Lower leg skin (tissue), 3 donors: ENCODE data around the gene CFAP54.

Experiments
- CTCF ChIP-seq, 3 donors: fragments of 450-650 bp; IDR thresholded peaks; one replicate each; pipeline ENCODE4 v1.5.1; 2016; ENCODE audit warnings: antibody characterized with exemption in 3 of 3, mild to moderate bottlenecking in 3 of 3, moderate library complexity in 2 of 3
- POLR2A ChIP-seq, 2 donors: fragments of 450-650 bp; IDR thresholded peaks; one replicate each; pipeline ENCODE4 v1.6.1; 2016 to 2017; ENCODE audit warnings: antibody characterized with exemption in 2 of 2, mild to moderate bottlenecking in 1 of 2, moderate library complexity in 1 of 2

- no peak for TF ChIP-seq CTCF (IDR thresholded peaks at IDR 0.05)
- no peak for TF ChIP-seq POLR2A (IDR thresholded peaks at IDR 0.05)
Observed at GRCh38 chr12:96906498-96906848, 417.1 kb downstream of the CFAP54 start.
